Measurements from ENCODE around the gene C16orf86. TPM values are rescaled to one million over a fixed set of nuclear protein-coding genes. Genes with fewer than 3 reads are reported as not detected.

Gene C16orf86
- total RNA-seq, 1 experiment from 2014 or later = 0.34 TPM

- Histone ChIP-seq H3K27me3 (replicated peaks; ENCODE audit: control insufficient read depth, insufficient read depth, low read length) (no peaks in the 10 kb centered on the region), H3K36me3 (ENCODE audit: control insufficient read depth, insufficient read depth, low read length) (no peaks in the 10 kb centered on the region), H3K4me3 (ENCODE audit: low read depth, low read length) (no peak overlapping the region), H3K4me1 (peaks cover 12% of the 10 kb centered on the region), H3K9me3 (no peaks in the 10 kb centered on the region)
- no peaks in the 10 kb centered on the region for H3K4me1 Mint-ChIP-seq (ENCODE audit: low read depth, unreplicated experiment)
- H3K27ac Mint-ChIP-seq (ENCODE audit: unreplicated experiment) = no peak overlapping the region
- DNase-seq = no peak
- ChIA-PET CTCF (no interaction called here), POLR2A (no interaction called here)
- H3K9me3 Mint-ChIP-seq (ENCODE audit: unreplicated experiment) = no peaks in the 10 kb centered on the region
- no peaks in the 10 kb centered on the region for H3K27me3 Mint-ChIP-seq (ENCODE audit: insufficient read depth, unreplicated experiment)
- no peak for TF ChIP-seq CTCF (IDR thresholded peaks at IDR 0.05; ENCODE audit: insufficient read depth in 1 of 2, low read depth in 1 of 2, low read length in 1 of 2, severe bottlenecking in 1 of 2, unreplicated experiment in 1 of 2)
- no peak overlapping the region for H3K4me3 Mint-ChIP-seq (ENCODE audit: unreplicated experiment)
- H3K36me3 Mint-ChIP-seq (ENCODE audit: insufficient read depth, unreplicated experiment) = peaks cover 27% of the 10 kb centered on the region
- no TSS peak for BruUV-seq (replicated peaks)
- intact Hi-C loops (cut with micrococcal nuclease; ENCODE audit: unreplicated experiment) = no loop called here
Observed at GRCh38 chr16:67655363-67655762, 11.3 kb upstream of the C16orf86 start.

GRCh38 chr16:67656344-67657016, 10.1 kb upstream of the C16orf86 start:
- intact Hi-C loops (cut with micrococcal nuclease; ENCODE audit: unreplicated experiment) = no loop called here
- no peak for TF ChIP-seq CTCF (IDR thresholded peaks at IDR 0.05; ENCODE audit: insufficient read depth in 1 of 2, low read depth in 1 of 2, low read length in 1 of 2, severe bottlenecking in 1 of 2, unreplicated experiment in 1 of 2)
- H3K36me3 Mint-ChIP-seq (ENCODE audit: insufficient read depth, unreplicated experiment) = peaks cover 38% of the 10 kb centered on the region
- H3K4me1 ChIP-seq = peaks cover 18% of the 10 kb centered on the region
- H3K27ac Mint-ChIP-seq (ENCODE audit: unreplicated experiment) = no peak overlapping the region
- CTCF ChIA-PET = interaction anchor here (0.9 kb wide), 1 partner anchor 95 kb away, joined by 3 read pairs; no protein-coding TSS in a partner anchor
- H3K27me3 Mint-ChIP-seq (ENCODE audit: insufficient read depth, unreplicated experiment) = no peaks in the 10 kb centered on the region
- no peaks in the 10 kb centered on the region for H3K36me3 ChIP-seq (ENCODE audit: control insufficient read depth, insufficient read depth, low read length)
- no peak overlapping the region for H3K4me3 ChIP-seq (ENCODE audit: low read depth, low read length)
- H3K9me3 ChIP-seq = no peaks in the 10 kb centered on the region
- H3K27me3 ChIP-seq (replicated peaks; ENCODE audit: control insufficient read depth, insufficient read depth, low read length) = no peaks in the 10 kb centered on the region
- H3K4me3 Mint-ChIP-seq (ENCODE audit: unreplicated experiment) = no peak overlapping the region
- no peaks in the 10 kb centered on the region for H3K4me1 Mint-ChIP-seq (ENCODE audit: low read depth, unreplicated experiment)
- no peak for DNase-seq
- POLR2A ChIA-PET = no interaction called here
- H3K9me3 Mint-ChIP-seq (ENCODE audit: unreplicated experiment) = no peaks in the 10 kb centered on the region
- BruUV-seq (replicated peaks) = no TSS peak

- no TSS peak for BruUV-seq (replicated peaks)
- Histone ChIP-seq H3K4me1 (peaks cover 18% of the 10 kb centered on the region), H3K9me3 (no peaks in the 10 kb centered on the region), H3K4me3 (ENCODE audit: low read depth, low read length) (no peak overlapping the region), H3K36me3 (ENCODE audit: control insufficient read depth, insufficient read depth, low read length) (no peaks in the 10 kb centered on the region), H3K27me3 (replicated peaks; ENCODE audit: control insufficient read depth, insufficient read depth, low read length) (no peaks in the 10 kb centered on the region)
- intact Hi-C loops (cut with micrococcal nuclease; ENCODE audit: unreplicated experiment) = no loop called here
- H3K9me3 Mint-ChIP-seq (ENCODE audit: unreplicated experiment) = no peaks in the 10 kb centered on the region
- no peak overlapping the region for H3K4me3 Mint-ChIP-seq (ENCODE audit: unreplicated experiment)
- POLR2A ChIA-PET = no interaction called here
- no peak for DNase-seq
- no peaks in the 10 kb centered on the region for H3K4me1 Mint-ChIP-seq (ENCODE audit: low read depth, unreplicated experiment)
- no peak overlapping the region for H3K27ac Mint-ChIP-seq (ENCODE audit: unreplicated experiment)
- no peaks in the 10 kb centered on the region for H3K27me3 Mint-ChIP-seq (ENCODE audit: insufficient read depth, unreplicated experiment)
- TF ChIP-seq CTCF (IDR thresholded peaks at IDR 0.05; ENCODE audit: insufficient read depth in 1 of 2, low read depth in 1 of 2, low read length in 1 of 2, severe bottlenecking in 1 of 2, unreplicated experiment in 1 of 2) = no peak
- H3K36me3 Mint-ChIP-seq (ENCODE audit: insufficient read depth, unreplicated experiment) = peaks cover 43% of the 10 kb centered on the region
- CTCF ChIA-PET = no interaction called here
Observed at GRCh38 chr16:67657017-67657608, 9.5 kb upstream of the C16orf86 start.
